ENCODE results near the gene RCOR3. TPM values are rescaled to one million over a fixed set of nuclear protein-coding genes. Genes with fewer than 3 reads are reported as not detected.
A peak's percentile ranks its signal among the peaks of the same experiment; 100 is the strongest.

Gene RCOR3
- total and polyA plus RNA-seq, 2 of the 8 experiments (the other 6 are each of a cell fraction or from before 2014, with no cell fraction given) = 21.4 to 36.3 TPM

GRCh38 chr1:211335522-211336157 is 76.5 kb downstream of the RCOR3 start:
- Histone ChIP-seq H3K4me2 (ENCODE audit: insufficient read depth in 1 of 2, low read depth in 2 of 2, low read length in 2 of 2) (no peak overlapping the region), H3K79me1 (ENCODE audit: low read depth, low read length) (peaks cover 6% of the 10 kb centered on the region; the same call in 1 of the 2 replicates), H2BK120ac (replicated peaks; ENCODE audit: low read depth, low read length) (no peak overlapping the region), H3K9me3 (ENCODE audit: insufficient read depth in 2 of 2, low read depth in 1 of 2, low read length in 1 of 2) (no peaks in the 10 kb centered on the region), H3K4me1 (replicated peaks in 1 of 4; ENCODE audit: control insufficient read depth in 3 of 4, insufficient read depth in 4 of 4, low read length in 3 of 4) (peaks cover 4 to 10% (median 7%) of the 10 kb centered on the region in 4 experiments), H3K9ac (replicated peaks in 1 of 4; ENCODE audit: extremely low read depth in 1 of 4, low read depth in 3 of 4, low read length in 3 of 4) (no peak overlapping the region), H4K20me1 (replicated peaks in 1 of 2; ENCODE audit: control insufficient read depth in 1 of 2, insufficient read depth in 2 of 2, low read length in 2 of 2) (peaks cover 0 to 8% of the 10 kb centered on the region in 2 experiments), H4K91ac (replicated peaks; ENCODE audit: insufficient read length, low read length) (no peak overlapping the region), H3K56ac (replicated peaks; ENCODE audit: insufficient read length, low read depth, low read length) (no peak overlapping the region), H2AK5ac (ENCODE audit: low read depth, low read length) (no peak overlapping the region), H3K14ac (ENCODE audit: insufficient read length) (no peak overlapping the region), H3K27ac (ENCODE audit: low read depth, low read length) (no peak overlapping the region), H2BK5ac (ENCODE audit: low read depth, low read length) (no peak overlapping the region), H3K23me2 (ENCODE audit: low read depth, low read length) (no peaks in the 10 kb centered on the region), H3K23ac (ENCODE audit: insufficient read length) (no peak overlapping the region), H4K8ac (ENCODE audit: extremely low read depth, insufficient read depth, low read length) (no peak overlapping the region), H2BK12ac (ENCODE audit: low read depth, low read length) (0 out of 2 replicates have a peak overlapping the region, but pooled peaks have one; percentile 27), H2BK20ac (ENCODE audit: low read length) (no peak overlapping the region), H4K5ac (ENCODE audit: insufficient read length, low read depth, low read length) (no peak overlapping the region), H3K4ac (replicated peaks; ENCODE audit: insufficient read length, low read depth, low read length) (no peak overlapping the region), H2AFZ (ENCODE audit: low read length) (no peak overlapping the region), H3K4me3 (ENCODE audit: extremely low read depth in 1 of 4, insufficient read depth in 2 of 4, low read depth in 3 of 4, low read length in 4 of 4) (no peak overlapping the region), H3K27me3 (replicated peaks in 1 of 4; ENCODE audit: control insufficient read depth in 3 of 4, extremely low read depth in 1 of 4, insufficient read depth in 3 of 4, low read length in 3 of 4) (no peaks in the 10 kb centered on the region), H3K18ac (ENCODE audit: extremely low read depth, low read length) (no peak overlapping the region), H3K79me2 (ENCODE audit: control insufficient read depth in 1 of 2, insufficient read depth in 2 of 2, low read length in 2 of 2) (peaks cover 0 to 66% of the 10 kb centered on the region in 2 experiments; a peak in 2 of 4 replicates), H3K36me3 (ENCODE audit: control insufficient read depth in 2 of 4, insufficient read depth in 4 of 4, low read length in 3 of 4) (no peaks in the 10 kb centered on the region), H2BK15ac (ENCODE audit: low read length) (no peak overlapping the region)
- ChIA-PET POLR2A (ENCODE audit: partially characterized antibody) (interaction anchor here (0.6 to 0.9 kb wide), 3 partner anchors 10 to 341 kb away, joined by 3 read pairs; no protein-coding TSS in a partner anchor), CTCF (ENCODE audit: partially characterized antibody) (interaction anchor here (0.9 to 3.0 kb wide), 5 partner anchors 12 to 320 kb away, joined by 3 to 15 read pairs (median 6); no protein-coding TSS in a partner anchor)
- FAIRE-seq (no peak), DNase-seq (ENCODE audit: low read depth in 1 of 2, low spot score in 2 of 2) (no peak)
- WGBS, 2 experiments (ENCODE audit: extremely low coverage in 1 of 2, insufficient coverage in 1 of 2, insufficient read length in 1 of 2, insufficient replicate concordance in 2 of 2, low coverage in 1 of 2, low lambda C conversion rate in 2 of 2, missing lambda C conversion rate in 1 of 2) = 77% methylated on average over 3 of the region's 3 CpGs; no CpG with 5 or more reads in 1 of the 2 experiments
- no peak for TF ChIP-seq RXRA (IDR thresholded peaks at IDR 0.05; ENCODE audit: insufficient read depth, low read depth, low read length)
- no peak for TF ChIP-seq SIRT6 (IDR thresholded peaks at IDR 0.05; ENCODE audit: low read length)
- no peak for TF ChIP-seq YY1 (IDR thresholded peaks at IDR 0.05; ENCODE audit: low read depth, low read length)
- TF ChIP-seq BCL11A (IDR thresholded peaks at IDR 0.05; ENCODE audit: low read depth in 2 of 2, low read length in 2 of 2) = no peak
- no peak for TF ChIP-seq SP1 (IDR thresholded peaks at IDR 0.05; ENCODE audit: low read depth, low read length)
- no peak for TF ChIP-seq HDAC6 (IDR thresholded peaks at IDR 0.05; ENCODE audit: low read depth, low read length)
- no peak for TF ChIP-seq CTBP2 (IDR thresholded peaks at IDR 0.05; ENCODE audit: borderline replicate concordance, insufficient read depth, insufficient read length, low read length)
- no peak for TF ChIP-seq HDAC2 (IDR thresholded peaks at IDR 0.05; ENCODE audit: borderline replicate concordance in 1 of 2, low read depth in 2 of 2, low read length in 2 of 2)
- TF ChIP-seq SP4 (IDR thresholded peaks at IDR 0.05; ENCODE audit: low read length) = no peak
- TF ChIP-seq EGR1 (IDR thresholded peaks at IDR 0.05; ENCODE audit: borderline replicate concordance, low read depth, low read length) = no peak
- no peak for TF ChIP-seq RBBP5 (IDR thresholded peaks at IDR 0.05; ENCODE audit: borderline replicate concordance, low read depth, low read length)
- TF ChIP-seq CBX8 (IDR thresholded peaks at IDR 0.05; ENCODE audit: borderline replicate concordance, low read depth, low read length) = no peak
- no peak for TF ChIP-seq EP300 (IDR thresholded peaks at IDR 0.05; ENCODE audit: borderline replicate concordance in 1 of 2, low read depth in 2 of 2, low read length in 2 of 2)
